Activated CD4-positive, alpha-beta T cell treated with anti-CD3 and anti-CD28 coated beads, Interleukin-10, Interleukin-2, amounts not matched to agents 100 ng/mL and 50 ng/mL, durations not matched to agents 16 hours and 8 hours (primary cell): ENCODE measurements around the gene EPS8.

Experiments
- DNase-seq: peaks from one replicate; pipeline ENCODE4 v3.0.0-alpha.2; 2020

The EPS8 gene

GRCh38 chr12:15597125-15597830 lies 191.9 kb downstream of the EPS8 start:
- no peak for DNase-seq

GRCh38 chr12:15596174-15596573 lies 193.0 kb downstream of the EPS8 start:
- no peak for DNase-seq

- no peak for DNase-seq
Measured at GRCh38 chr12:15592934-15593333, 196.3 kb downstream of the EPS8 start.

GRCh38 chr12:15591811-15592210 lies 197.4 kb downstream of the EPS8 start:
- no peak for DNase-seq

GRCh38 chr12:15590180-15590826 lies 198.9 kb downstream of the EPS8 start:
- peak; percentile 77 for DNase-seq

GRCh38 chr12:15589328-15590032 lies 199.7 kb downstream of the EPS8 start:
- no peak for DNase-seq

GRCh38 chr12:15584366-15585041 lies 204.7 kb downstream of the EPS8 start:
- DNase-seq, result peak; percentile 64

GRCh38 chr12:15583804-15584203 lies 205.4 kb downstream of the EPS8 start:
- DNase-seq, result peak; percentile 54

GRCh38 chr12:15581006-15581405 lies 208.2 kb downstream of the EPS8 start:
- DNase-seq, result no peak

- DNase-seq, result peak; percentile 31
Measured at GRCh38 chr12:15580431-15580830, 208.8 kb downstream of the EPS8 start.

GRCh38 chr12:15575671-15576541 lies 213.3 kb downstream of the EPS8 start:
- no peak for DNase-seq

GRCh38 chr12:15574353-15574752 lies 214.8 kb downstream of the EPS8 start:
- no peak for DNase-seq
